Testis (tissue), 2 donors: ENCODE measurements around the gene PODXL2.

Experiments
- POLR2A ChIP-seq: fragments of 450-650 bp; IDR thresholded peaks from one replicate; pipeline ENCODE4 v1.6.1; 2017; ENCODE audit warnings: antibody characterized with exemption, mild to moderate bottlenecking, moderate library complexity
- TF ChIP-seq, protein P1 (sequence below), 3 experiments: fragments of 450-650 bp in 2 of 3; fragments of 200-600 bp in 1 of 3; sonication (generic) in 1 of 3; IDR thresholded peaks; one replicate each; pipeline ENCODE4 v1.5.1; 2016 to 2019; ENCODE audit warnings: antibody characterized with exemption in 3 of 3, mild to moderate bottlenecking in 2 of 3, moderate library complexity in 1 of 3

DNA sequence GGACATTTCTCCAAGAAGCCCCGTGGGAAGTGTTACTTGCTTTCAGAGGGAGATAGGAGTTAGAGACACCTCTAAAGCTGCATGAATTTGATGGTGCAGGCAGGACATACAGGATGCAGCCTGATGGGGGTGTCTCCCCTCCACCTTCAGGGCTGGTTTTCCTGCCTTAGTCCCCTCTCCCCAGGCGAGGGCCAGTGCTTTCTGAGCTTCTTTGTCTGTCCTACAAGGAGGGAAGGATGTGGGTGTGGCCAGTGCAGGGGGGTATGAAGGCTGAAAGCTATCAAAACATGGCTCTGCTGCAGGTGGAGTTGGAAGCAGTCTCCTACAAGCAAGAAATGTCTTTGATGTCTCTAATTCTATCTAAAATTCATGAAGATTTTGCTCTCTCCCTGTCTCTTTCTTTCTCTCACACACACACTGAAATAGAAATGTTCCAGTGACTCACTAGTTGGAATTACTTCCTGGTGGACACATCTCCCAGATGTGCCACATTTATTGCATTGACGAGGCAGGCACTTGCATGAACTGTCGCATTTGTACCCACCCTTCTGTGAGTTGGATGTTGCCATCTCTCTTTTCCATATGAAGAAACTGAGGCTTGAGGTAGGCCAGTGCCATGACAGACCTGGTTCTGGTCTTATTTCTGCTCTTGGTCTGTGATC lies 13.9 kb upstream of the PODXL2 start:
- TF ChIP-seq, protein P1, sequence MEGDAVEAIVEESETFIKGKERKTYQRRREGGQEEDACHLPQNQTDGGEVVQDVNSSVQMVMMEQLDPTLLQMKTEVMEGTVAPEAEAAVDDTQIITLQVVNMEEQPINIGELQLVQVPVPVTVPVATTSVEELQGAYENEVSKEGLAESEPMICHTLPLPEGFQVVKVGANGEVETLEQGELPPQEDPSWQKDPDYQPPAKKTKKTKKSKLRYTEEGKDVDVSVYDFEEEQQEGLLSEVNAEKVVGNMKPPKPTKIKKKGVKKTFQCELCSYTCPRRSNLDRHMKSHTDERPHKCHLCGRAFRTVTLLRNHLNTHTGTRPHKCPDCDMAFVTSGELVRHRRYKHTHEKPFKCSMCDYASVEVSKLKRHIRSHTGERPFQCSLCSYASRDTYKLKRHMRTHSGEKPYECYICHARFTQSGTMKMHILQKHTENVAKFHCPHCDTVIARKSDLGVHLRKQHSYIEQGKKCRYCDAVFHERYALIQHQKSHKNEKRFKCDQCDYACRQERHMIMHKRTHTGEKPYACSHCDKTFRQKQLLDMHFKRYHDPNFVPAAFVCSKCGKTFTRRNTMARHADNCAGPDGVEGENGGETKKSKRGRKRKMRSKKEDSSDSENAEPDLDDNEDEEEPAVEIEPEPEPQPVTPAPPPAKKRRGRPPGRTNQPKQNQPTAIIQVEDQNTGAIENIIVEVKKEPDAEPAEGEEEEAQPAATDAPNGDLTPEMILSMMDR (IDR thresholded peaks at IDR 0.05) = no peak
- TF ChIP-seq POLR2A = no peak
